PFSK-1 (cell line): ENCODE results near the gene NAT16.

Experiments used
- FOXP2 ChIP-seq: optimal IDR thresholded peaks from 2 replicates; pipeline ENCODE3; 2011; ENCODE audit warnings: borderline replicate concordance, control low read depth, inconsistent platforms; ENCODE audit not compliant: insufficient read depth; ENCODE audit errors: extremely low read length, extremely low read depth
- POLR2AphosphoS5 ChIP-seq: IDR thresholded peaks from 2 replicates; pipeline ENCODE4 v1.6.1; 2012; ENCODE audit warnings: low read depth, mild to moderate bottlenecking, control low read depth, low read length, moderate library complexity
- SIN3A ChIP-seq: IDR thresholded peaks from 2 replicates; pipeline ENCODE4 v1.6.1; 2012; ENCODE audit warnings: mild to moderate bottlenecking, low read length, moderate library complexity, borderline replicate concordance; ENCODE audit not compliant: insufficient read depth
- TAF1 ChIP-seq: IDR thresholded peaks from 2 replicates; pipeline ENCODE4 v1.6.1; 2012; ENCODE audit warnings: low read length, control low read depth, borderline replicate concordance; ENCODE audit not compliant: insufficient read depth
- TF ChIP-seq, protein P1 (sequence below), 2 experiments: IDR thresholded peaks; 2 replicates each; pipeline versions ENCODE4 v1.6.1 to v1.8.0; 2011 to 2012; ENCODE audit warnings: low read depth in 2 of 2, low read length in 2 of 2, control low read depth in 1 of 2, inconsistent platforms in 1 of 2, mild to moderate bottlenecking in 1 of 2, moderate library complexity in 1 of 2; ENCODE audit not compliant: insufficient read depth in 1 of 2

Gene NAT16

DNA sequence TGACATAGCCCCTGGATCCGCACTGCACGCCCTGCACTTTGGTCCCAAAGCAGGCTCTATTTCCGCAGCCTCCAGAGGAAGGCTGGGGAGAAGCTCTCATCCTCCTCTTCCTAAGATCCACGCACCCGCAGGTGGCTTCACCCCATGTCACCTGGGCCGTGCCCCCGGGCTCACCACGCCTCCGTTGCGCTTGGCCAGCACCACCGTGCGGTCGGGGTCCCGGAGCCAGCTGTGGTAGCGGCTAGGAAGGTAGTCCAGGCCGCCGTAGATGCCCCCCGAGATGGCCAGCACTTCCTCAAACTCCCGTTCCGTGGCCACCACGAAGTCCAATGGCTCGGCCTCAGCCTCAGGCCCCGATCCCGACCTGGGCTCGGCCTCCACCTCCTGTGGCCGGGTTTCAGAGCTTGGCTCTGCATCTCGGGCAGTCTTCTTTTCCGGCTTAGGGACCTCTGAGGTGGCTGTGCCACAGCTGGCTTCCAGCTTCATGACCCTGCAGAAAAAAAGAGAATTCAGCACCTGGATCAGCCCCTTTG is 5.7 kb downstream of the NAT16 start:
- TF ChIP-seq, protein P1, sequence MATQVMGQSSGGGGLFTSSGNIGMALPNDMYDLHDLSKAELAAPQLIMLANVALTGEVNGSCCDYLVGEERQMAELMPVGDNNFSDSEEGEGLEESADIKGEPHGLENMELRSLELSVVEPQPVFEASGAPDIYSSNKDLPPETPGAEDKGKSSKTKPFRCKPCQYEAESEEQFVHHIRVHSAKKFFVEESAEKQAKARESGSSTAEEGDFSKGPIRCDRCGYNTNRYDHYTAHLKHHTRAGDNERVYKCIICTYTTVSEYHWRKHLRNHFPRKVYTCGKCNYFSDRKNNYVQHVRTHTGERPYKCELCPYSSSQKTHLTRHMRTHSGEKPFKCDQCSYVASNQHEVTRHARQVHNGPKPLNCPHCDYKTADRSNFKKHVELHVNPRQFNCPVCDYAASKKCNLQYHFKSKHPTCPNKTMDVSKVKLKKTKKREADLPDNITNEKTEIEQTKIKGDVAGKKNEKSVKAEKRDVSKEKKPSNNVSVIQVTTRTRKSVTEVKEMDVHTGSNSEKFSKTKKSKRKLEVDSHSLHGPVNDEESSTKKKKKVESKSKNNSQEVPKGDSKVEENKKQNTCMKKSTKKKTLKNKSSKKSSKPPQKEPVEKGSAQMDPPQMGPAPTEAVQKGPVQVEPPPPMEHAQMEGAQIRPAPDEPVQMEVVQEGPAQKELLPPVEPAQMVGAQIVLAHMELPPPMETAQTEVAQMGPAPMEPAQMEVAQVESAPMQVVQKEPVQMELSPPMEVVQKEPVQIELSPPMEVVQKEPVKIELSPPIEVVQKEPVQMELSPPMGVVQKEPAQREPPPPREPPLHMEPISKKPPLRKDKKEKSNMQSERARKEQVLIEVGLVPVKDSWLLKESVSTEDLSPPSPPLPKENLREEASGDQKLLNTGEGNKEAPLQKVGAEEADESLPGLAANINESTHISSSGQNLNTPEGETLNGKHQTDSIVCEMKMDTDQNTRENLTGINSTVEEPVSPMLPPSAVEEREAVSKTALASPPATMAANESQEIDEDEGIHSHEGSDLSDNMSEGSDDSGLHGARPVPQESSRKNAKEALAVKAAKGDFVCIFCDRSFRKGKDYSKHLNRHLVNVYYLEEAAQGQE (IDR thresholded peaks at IDR 0.05; ENCODE audit: insufficient read depth in 1 of 2, low read depth in 2 of 2, low read length in 2 of 2), result no peak
- TF ChIP-seq FOXP2 (no peak), TAF1 (no peak), POLR2AphosphoS5 (no peak), SIN3A (no peak)

DNA sequence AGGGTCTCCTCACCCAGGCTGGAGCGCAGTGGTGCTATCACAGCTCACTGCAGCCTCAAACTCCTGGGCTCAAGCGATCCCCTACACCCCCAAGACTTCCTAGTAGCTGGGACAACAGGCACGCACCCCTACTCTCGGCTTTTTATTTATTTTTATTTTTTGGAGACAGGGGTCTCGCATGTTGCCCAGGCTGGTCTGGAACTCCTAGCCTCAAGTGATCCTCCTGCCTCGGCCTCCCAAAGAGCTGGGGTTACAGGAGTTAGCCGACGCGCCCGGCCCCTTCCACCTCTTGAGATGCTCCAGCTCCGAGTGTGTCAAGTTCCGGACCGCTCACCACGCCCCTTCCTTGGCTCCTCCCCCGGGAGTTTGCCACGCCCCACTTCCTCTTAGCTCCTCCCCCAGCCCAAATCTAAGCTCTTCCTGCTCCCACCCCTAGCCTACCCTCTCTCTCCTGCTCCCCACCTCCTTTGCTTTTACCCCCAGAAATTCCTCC is 6.3 kb downstream of the NAT16 start:
- TF ChIP-seq TAF1 (no peak), SIN3A (no peak), POLR2AphosphoS5 (no peak), FOXP2 (no peak)
- TF ChIP-seq, protein P1 (IDR thresholded peaks at IDR 0.05; ENCODE audit: insufficient read depth in 1 of 2, low read depth in 2 of 2, low read length in 2 of 2), result no peak

DNA sequence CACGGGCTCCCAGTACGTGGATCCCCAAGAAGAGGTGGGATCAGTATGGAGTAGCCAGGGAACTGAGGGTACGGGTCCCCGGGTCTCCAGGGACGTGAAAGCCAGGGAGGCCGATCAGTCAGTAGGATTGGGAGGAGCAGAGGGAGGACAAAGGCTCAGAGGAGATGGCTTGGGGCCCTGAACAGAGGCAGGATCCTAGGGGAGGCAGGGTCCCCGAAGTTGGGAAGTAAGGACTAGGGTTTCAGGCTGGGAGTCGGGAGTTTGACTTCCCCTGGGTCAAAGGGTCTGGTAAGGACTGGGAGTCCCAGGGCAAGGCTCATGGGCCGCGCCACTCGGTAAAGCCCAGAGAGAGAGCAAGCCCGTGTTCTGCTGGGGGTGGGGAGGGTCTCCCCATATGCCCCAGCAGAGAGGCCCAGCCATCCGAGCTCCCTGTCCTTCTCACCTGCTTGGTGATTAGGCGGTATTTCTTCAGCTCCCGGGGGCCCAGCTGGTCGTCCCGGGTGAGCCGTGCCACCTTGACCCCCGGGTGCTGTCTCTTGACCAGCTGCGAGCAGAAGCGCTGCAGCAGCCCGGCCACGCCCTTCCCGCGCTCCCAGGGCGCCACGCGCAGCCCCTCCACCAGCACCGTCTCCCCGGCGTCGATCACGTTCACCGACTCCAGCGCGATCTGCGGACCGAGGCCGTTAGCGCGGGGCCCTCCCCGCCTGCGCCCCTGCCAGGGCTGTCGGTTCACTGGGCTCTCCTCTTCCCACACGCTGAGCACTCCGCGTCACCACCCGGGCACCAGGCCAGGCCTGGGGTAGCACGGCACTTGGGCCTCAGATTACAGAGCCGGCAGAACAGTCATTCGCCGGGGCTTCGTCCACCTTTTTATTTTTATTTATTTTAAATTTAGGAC is 7.0 kb downstream of the NAT16 start:
- TF ChIP-seq POLR2AphosphoS5 (no peak), TAF1 (no peak), FOXP2 (no peak), SIN3A (no peak)
- TF ChIP-seq, protein P1 (IDR thresholded peaks at IDR 0.05; ENCODE audit: insufficient read depth in 1 of 2, low read depth in 2 of 2, low read length in 2 of 2), result no peak

DNA sequence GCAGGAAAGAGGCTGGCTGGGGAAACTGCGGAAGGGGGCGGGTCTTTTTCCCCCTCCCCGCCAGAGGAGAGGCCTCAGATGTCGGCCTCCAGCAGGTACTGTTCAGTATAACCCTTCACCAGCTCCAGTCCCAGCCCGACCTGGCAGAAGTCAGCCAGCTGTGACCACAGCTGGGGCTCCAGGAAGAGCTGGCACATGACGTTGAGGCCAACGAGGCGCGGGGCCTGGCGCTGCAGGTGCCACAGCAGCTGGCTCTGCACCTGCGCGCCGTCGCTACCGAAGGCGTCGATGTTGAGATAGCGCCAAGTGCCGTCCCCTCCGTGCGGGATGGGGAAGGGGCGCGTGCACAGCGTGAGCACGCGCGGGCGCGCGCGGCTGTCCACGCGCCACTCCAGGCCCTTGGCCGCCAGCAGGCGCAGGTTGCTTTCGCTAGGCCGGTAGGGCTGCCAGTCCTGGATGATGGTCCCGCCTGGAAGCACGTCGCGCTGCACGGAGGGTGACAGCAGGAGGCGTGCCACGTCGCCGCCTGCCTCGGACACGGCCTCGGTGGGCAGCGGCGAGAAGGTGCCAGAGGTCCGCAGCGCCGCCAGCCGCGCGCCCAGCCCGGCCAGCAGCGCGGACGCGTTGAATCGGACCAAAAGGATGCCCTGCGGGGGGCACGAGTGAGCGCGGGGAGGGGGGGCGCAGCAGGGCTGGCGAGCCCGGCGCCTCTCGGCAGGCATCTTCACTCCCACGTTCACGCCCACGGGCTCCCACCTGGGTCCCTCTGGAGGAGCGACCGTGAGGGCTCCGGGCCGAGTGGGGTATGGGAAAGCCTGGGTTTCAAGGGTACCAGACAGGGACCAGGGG is 7.9 kb downstream of the NAT16 start:
- TF ChIP-seq POLR2AphosphoS5 (no peak), FOXP2 (no peak), TAF1 (no peak), SIN3A (no peak)
- TF ChIP-seq, protein P1 (IDR thresholded peaks at IDR 0.05; ENCODE audit: insufficient read depth in 1 of 2, low read depth in 2 of 2, low read length in 2 of 2), result no peak
